T follicular helper cell (primary cell): ENCODE results near the gene PLD4.

Experiments used
- DNase-seq: peaks from one replicate; pipeline ENCODE4 v3.0.0-alpha.2; 2020; ENCODE audit warnings: low read depth

PLD4 gene

DNA sequence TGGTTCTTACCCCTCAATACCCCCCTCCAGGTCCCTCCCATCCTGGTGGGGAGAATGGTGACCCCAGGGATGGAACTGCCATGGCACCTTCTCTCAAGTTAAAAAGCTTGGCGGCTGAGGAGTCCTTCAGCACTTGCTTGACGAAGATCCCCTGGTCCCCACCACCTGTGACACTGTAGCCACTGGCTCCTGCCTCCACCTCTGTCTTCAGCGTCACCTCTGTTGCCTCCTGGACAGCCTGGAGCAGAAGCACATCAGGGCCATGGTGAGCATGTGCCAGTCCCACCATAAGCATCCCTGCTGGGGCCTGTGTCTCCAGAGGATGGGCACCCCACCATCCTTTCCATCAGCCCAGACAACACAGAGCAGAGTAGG is 30.7 kb downstream of the PLD4 start:
- no peak for DNase-seq

DNA sequence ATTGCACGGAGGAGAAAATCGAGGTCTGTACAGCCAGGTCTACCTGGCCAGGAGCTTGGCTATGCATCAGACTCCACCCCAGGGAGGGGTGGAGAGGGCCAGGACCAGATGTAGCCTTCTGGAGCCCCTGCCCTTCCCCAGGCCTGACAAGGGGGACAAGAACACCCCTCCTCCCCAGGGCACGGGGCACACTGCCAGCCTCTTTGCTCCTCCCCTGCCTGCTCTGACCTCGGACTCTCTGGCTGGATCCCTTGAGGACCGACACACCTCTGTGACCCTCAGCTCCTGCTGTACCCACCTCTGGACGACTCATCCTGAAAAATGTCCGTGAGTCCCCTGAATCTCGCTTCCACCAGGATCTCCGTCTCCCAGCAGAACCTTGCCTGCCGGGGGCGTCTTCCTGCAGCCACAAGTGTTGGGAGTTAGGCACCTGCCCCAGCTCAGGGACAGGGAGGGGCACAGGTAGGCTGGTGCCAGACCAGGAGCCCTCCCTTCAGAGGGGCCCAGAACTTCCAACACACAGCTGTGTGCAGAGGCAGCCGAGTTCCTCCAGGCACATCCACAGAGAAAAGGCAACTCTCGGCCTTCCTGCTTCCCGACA is 31.7 kb downstream of the PLD4 start:
- DNase-seq = no peak

DNA sequence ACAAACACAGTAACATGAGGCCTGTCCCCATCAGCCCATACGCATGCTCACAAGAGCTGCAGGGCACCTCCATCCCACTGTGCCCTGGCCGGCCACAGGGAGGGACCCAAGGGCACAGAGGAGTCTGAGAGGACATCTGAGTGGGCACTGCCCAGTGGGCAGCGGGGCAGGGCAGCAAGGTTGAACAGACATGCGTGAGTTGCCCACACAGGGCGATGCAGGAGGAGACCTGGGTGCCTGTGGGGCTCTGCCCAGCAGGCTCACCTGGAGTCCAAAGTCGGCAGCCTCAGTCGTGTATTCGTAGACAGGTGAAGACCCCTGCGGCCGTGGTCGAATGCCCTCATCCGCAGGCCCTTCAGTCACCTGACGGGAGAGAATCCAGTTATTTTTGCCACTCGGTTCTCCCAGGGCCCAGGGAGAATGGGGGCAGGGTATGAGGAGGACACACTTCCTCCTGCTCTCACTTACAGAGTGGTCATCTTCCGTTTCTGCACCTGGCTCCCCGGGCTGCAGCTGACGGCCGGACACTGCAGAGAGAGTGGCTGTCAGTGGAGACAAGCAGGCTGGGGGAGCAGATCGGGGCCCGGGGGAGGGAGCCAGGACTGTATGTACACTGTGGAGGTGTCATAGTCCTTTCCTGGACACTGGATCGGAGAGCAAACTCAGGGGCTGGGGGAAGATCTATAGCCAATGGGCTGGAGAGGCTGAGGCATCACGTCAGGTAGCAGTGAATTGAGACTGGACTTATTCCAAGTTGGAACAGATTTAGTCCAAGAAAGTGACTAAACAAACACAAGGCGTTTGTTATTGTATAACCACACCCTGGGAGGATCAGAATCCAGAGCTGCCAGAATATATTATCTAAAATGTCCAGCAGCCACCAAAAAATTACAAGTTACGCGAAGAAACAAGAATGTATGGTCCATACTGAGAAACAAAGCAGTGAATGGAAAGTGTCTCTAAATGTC is 32.8 kb downstream of the PLD4 start:
- no peak for DNase-seq

DNA sequence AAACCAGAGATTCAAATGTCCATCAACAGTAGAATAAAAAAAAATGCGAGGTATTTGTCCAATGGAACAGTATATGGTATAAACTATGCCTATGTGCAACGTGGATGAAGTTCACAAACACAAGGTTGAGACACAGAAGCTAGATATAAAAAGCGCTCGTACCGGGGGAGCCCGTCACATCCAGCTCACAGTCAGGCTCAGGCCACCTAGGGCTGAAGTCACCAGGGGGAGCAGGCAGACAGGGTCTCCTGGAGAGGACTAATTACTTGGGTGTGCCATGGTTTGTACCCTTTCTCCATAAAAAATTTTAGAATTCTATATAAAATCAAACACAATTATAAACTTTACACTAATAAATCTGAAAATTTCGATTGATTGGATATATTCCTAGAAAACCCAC is 39.9 kb downstream of the PLD4 start:
- no peak for DNase-seq

GRCh38 chr14:104965561-104966231 is 41.0 kb downstream of the PLD4 start:
- DNase-seq = no peak

DNA sequence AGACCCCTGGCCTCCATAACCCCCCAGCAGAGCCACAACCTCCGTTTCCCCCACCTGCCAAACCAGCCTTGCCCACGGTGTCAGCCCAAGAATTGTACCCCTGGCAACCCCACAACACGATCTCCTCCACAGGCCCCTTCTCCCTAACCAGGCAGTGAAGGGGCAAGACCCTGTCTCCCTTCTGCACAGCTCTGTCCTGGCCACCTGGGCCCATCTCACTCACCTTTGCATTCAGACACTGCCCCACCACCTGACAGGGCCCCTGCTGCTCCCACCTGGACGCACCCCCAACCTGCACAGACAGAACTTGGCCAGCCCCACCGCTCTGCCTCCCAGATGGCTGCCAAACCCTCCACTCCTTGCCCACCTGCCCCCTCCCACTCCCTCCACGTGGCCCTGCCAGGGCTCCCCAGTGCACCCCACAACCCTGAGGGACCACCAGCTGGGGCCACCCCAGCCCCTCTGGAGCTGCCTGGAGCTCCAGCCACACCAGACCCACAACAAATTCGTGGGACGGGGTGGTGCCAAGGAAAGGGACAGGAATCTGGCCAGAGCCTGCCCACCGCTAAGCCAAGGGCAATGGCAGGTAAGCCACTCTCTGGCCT is 41.7 kb downstream of the PLD4 start:
- no peak for DNase-seq

GRCh38 chr14:104966981-104967385 is 42.3 kb downstream of the PLD4 start:
- no peak for DNase-seq

- DNase-seq = no peak
These were observed 42.9 kb downstream of the PLD4 start for GRCh38 chr14:104967386-104968152.

- no peak for DNase-seq
These were observed 43.5 kb downstream of the PLD4 start for GRCh38 chr14:104968153-104968527.

DNA sequence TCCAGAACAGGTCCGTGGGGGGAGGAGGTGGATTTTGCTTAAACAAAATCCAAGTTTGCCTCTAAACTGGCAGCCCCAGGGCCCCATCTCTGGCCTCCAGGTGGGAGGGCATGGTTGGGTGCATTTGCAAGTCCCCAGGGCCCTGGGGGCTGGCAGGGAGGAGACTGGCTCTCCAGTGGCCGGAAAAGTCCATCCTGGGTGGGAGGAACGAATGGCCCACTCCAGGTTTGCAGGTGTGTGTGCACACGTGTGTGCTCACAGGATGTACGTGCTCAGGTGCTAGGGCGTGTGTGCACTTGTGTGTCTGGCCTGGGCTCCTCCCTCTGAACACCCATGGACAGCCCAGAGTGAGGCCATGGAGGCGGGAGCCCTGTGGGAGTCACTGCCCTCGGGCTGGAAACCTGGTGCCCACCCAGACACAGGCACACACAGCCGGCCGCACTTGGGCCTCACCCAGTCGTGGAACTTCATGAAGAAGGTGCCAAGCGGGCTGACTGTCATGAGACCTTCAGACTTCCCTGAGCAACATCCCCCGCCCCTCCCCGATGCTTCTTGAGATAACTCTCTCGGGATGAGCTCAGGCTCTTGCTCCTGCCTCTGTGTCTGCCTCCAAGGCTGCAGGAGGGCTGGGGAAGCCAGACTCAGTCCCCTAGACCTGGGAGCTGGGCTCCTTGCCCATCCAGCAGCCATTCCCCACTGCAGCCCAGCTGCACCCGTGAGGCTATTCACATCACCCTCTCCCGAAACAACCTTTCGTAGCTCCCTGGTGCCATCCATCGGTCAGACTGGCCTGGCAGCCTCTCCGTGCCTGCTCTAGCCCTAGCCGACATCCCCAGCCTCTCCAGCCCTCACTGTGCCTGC is 44.1 kb downstream of the PLD4 start:
- DNase-seq = no peak

GRCh38 chr14:104969741-104970230 is 45.1 kb downstream of the PLD4 start:
- DNase-seq = no peak

GRCh38 chr14:104970231-104971068 is 45.8 kb downstream of the PLD4 start:
- DNase-seq = no peak

DNA sequence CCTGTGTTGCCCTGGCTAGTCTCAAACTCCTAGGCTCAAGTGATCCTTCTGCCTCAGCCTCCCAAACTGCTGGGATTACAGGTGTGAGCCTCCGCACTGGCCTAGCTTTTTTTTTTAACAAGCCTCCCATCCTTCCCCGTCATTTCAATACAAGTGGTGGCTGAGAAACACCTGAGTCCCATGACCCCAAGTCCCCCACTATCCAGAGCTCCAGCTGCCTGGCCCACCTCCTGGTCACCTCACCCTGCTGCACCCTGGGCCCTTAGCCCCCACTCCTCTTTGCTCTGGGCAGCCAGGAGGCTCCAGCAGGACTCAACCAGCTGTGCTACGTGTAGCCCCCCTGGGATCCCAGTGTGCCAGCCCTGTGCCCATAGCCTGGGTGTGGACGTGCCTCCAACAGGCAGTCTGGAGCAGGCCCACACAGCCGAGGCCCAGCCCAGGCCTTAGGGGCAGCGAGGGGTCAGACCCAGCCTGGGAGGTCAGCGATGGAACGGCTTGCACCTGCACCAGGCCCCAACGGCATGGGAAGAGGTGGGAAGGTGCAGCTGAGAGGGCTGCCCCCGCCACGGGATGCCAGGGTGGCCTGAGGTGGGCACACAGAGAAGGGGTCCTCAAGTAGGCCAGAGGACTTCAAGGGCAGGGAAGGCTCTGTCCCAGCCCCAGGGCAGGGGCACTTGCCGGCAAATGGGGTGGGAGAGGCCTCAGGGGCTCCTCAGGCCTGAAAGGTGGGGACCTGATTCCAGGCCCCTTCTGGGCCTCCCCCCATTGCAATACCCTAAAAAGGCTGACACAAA is 47.0 kb downstream of the PLD4 start:
- DNase-seq = no peak

DNA sequence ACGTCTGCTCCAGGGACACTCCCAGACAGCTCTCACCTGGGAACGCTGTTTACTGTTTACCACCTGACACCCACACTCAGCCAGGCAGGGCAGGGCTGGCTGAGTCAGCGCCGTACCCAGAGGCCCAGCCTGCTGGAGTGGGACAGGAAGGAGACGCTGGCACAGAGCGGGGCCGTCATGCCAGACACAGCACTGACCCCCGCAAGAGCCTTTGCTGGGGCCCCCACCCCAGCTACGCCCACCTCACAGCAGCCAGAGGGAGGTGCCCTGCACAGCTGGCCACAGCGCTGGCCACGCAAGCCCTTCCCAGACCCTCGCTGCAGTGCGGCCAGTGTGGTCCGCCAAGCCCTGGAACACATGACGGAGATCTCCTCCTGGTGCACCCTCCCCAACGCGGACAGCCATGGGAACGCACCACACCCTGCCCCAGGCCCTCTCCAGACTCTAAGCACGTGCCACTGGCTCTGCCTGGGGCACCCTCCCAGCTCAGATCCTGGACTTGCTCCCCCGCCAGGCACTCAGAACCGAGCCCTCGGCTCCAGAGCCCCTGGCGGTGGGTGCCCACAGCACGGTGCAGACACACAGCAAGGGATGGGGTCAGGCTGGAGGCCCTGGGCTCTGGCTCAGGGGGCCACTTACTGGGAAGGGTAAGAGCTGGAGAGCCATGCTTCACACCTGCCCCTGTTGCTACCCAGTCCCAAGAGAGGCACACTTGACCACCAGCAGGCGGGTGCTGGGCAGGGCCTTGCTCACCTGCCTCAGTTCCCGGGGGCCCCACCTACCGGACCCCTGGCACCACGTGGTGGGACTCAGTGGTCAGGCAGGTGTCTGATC is 47.8 kb downstream of the PLD4 start:
- no peak for DNase-seq

GRCh38 chr14:104973135-104973384 is 48.4 kb downstream of the PLD4 start:
- no peak for DNase-seq

DNA sequence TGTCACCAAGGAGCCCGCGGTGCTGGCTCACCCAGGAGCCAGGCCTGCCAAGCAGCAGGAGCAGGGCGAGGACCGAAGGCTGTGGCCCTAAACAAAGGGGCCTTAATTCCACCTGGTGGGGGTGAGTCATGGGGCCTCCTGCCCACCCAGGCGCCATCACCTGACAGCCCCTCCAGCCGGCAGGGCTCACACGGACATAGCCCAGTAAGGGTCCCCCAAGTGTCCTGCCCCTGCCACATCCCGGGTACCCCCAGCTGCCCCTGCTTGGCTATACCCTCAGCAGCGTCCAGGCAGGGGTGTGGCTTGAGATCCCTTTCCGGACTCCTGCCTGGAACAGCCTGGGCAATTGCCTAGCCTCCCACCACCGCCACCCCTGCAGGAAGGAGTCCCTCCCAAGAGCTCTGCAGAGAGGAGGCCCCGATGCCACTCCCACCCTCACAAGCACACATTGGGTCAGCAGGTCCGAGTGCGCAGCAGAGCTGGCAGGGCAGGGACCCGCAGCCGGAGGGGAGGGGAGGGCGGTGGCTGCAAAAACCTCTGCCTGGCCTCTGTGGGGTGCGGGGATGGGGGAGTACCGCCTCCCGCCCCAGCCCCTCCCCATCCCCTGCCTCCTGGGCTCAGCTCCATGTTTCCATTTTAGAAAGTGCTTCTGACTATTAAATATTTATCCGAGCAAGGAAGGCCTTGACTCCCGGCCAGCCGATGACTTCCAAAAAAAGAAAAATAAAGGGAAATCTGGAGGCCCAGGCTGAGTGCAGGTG is 48.9 kb downstream of the PLD4 start:
- DNase-seq = no peak

DNA sequence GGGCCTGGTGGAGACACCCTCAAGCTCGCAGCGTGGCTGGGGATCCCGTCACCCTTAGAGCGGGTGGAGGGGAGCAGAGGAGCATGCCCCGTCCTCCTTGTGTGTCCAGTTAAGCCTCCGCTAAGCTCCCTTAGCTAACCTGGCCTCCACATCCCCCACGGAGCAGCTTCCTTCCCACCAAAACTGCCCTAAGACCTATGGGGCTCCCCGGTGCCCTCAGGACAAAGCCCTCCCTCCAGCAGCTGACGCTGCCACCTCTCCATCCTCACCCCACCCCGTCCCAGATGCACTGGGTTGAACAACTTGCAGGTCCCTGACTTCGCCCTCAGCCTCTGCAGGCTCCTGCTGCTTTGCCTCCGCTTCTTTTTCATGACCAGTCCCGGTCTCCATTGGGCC is 49.5 kb downstream of the PLD4 start:
- no peak for DNase-seq
